ENCODE measurements around the gene SRGAP1. TPM values are rescaled to one million over a fixed set of nuclear protein-coding genes. Genes with fewer than 3 reads are reported as not detected.

Gene SRGAP1
- total and polyA plus RNA-seq, 2 of the 8 experiments (the other 6 are each of a cell fraction or from before 2014, with no cell fraction given) = 3.2 to 7.3 TPM

- Histone ChIP-seq H3K23ac (ENCODE audit: insufficient read length) (no peak overlapping the region), H3K27me3 (replicated peaks in 1 of 4; ENCODE audit: control insufficient read depth in 3 of 4, extremely low read depth in 1 of 4, insufficient read depth in 3 of 4, low read length in 3 of 4) (no peaks in the 10 kb centered on the region), H3K18ac (ENCODE audit: extremely low read depth, low read length) (no peak overlapping the region), H3K23me2 (ENCODE audit: low read depth, low read length) (no peaks in the 10 kb centered on the region; the same call in 1 of the 2 replicates), H4K8ac (ENCODE audit: extremely low read depth, insufficient read depth, low read length) (no peak overlapping the region), H2BK20ac (ENCODE audit: low read length) (no peak overlapping the region), H3K4ac (replicated peaks; ENCODE audit: insufficient read length, low read depth, low read length) (no peak overlapping the region), H3K79me2 (ENCODE audit: control insufficient read depth in 1 of 2, insufficient read depth in 2 of 2, low read length in 2 of 2) (no peaks in the 10 kb centered on the region), H3K4me3 (ENCODE audit: extremely low read depth in 1 of 4, insufficient read depth in 2 of 4, low read depth in 3 of 4, low read length in 4 of 4) (no peak overlapping the region), H3K14ac (ENCODE audit: insufficient read length) (no peak overlapping the region), H2AK5ac (ENCODE audit: low read depth, low read length) (no peak overlapping the region), H3K4me2 (ENCODE audit: insufficient read depth in 1 of 2, low read depth in 2 of 2, low read length in 2 of 2) (no peak overlapping the region), H2BK5ac (ENCODE audit: low read depth, low read length) (no peak overlapping the region), H2AFZ (ENCODE audit: low read length) (no peak overlapping the region), H2BK12ac (ENCODE audit: low read depth, low read length) (no peak overlapping the region), H3K27ac (ENCODE audit: low read depth, low read length) (no peak overlapping the region), H3K9me3 (ENCODE audit: insufficient read depth in 2 of 2, low read depth in 1 of 2, low read length in 1 of 2) (no peaks in the 10 kb centered on the region), H2BK15ac (ENCODE audit: low read length) (no peak overlapping the region), H4K91ac (replicated peaks; ENCODE audit: insufficient read length, low read length) (peak overlapping the region; percentile 59), H4K5ac (ENCODE audit: insufficient read length, low read depth, low read length) (no peak overlapping the region), H3K36me3 (ENCODE audit: control insufficient read depth in 2 of 4, insufficient read depth in 4 of 4, low read length in 3 of 4) (no peaks in the 10 kb centered on the region), H2BK120ac (replicated peaks; ENCODE audit: low read depth, low read length) (no peak overlapping the region), H3K4me1 (replicated peaks in 1 of 4; ENCODE audit: control insufficient read depth in 3 of 4, insufficient read depth in 4 of 4, low read length in 3 of 4) (peaks cover 0 to 6% (median 2%) of the 10 kb centered on the region in 4 experiments; a peak in 2 of 7 replicates), H3K56ac (replicated peaks; ENCODE audit: insufficient read length, low read depth, low read length) (no peak overlapping the region), H4K20me1 (replicated peaks in 1 of 2; ENCODE audit: control insufficient read depth in 1 of 2, insufficient read depth in 2 of 2, low read length in 2 of 2) (no peaks in the 10 kb centered on the region), H3K9ac (replicated peaks in 1 of 4; ENCODE audit: extremely low read depth in 1 of 4, low read depth in 3 of 4, low read length in 3 of 4) (no peak overlapping the region), H3K79me1 (ENCODE audit: low read depth, low read length) (no peaks in the 10 kb centered on the region)
- FAIRE-seq (no peak), DNase-seq (ENCODE audit: low read depth in 1 of 2, low spot score in 2 of 2) (no peak)
- ChIA-PET POLR2A (ENCODE audit: partially characterized antibody) (no interaction called here), CTCF (ENCODE audit: partially characterized antibody) (interaction anchor here (0.6 to 0.7 kb wide), 2 partner anchors 23 to 137 kb away, joined by 3 read pairs; no protein-coding TSS in a partner anchor)
- 88% methylated on average over 7 of the region's 7 CpGs; no CpG with 5 or more reads in 1 of the 2 experiments for WGBS, 2 experiments (ENCODE audit: extremely low coverage in 1 of 2, insufficient coverage in 1 of 2, insufficient read length in 1 of 2, insufficient replicate concordance in 2 of 2, low coverage in 1 of 2, low lambda C conversion rate in 2 of 2, missing lambda C conversion rate in 1 of 2)
- TF ChIP-seq GTF2F1 (IDR thresholded peaks at IDR 0.05; ENCODE audit: borderline replicate concordance, low read depth, low read length) = no peak
- no peak for TF ChIP-seq TAF1 (IDR thresholded peaks at IDR 0.05; ENCODE audit: low read depth, low read length)
- no peak for TF ChIP-seq HDAC6 (IDR thresholded peaks at IDR 0.05; ENCODE audit: low read depth, low read length)
- no peak for TF ChIP-seq KDM5A (IDR thresholded peaks at IDR 0.05; ENCODE audit: low read length)
- TF ChIP-seq EGR1 (IDR thresholded peaks at IDR 0.05; ENCODE audit: borderline replicate concordance, low read depth, low read length) = no peak
- no peak for TF ChIP-seq TEAD4 (IDR thresholded peaks at IDR 0.05; ENCODE audit: low read depth, low read length)
These were observed 96.0 kb downstream of the SRGAP1 start for GRCh38 chr12:63940310-63941005.
